DMS153 treated with DMSO at 0.1 percent for 48 hours (cell line): ENCODE results near the gene UROD.
A peak's percentile ranks its signal among the peaks of the same experiment; 100 is the strongest.

Experiments used
- DNase-seq: peaks from one replicate; lab custom pipeline; 2025; ENCODE audit not compliant: unreplicated experiment; lab: John Stamatoyannopoulos, UW

Gene UROD

DNA sequence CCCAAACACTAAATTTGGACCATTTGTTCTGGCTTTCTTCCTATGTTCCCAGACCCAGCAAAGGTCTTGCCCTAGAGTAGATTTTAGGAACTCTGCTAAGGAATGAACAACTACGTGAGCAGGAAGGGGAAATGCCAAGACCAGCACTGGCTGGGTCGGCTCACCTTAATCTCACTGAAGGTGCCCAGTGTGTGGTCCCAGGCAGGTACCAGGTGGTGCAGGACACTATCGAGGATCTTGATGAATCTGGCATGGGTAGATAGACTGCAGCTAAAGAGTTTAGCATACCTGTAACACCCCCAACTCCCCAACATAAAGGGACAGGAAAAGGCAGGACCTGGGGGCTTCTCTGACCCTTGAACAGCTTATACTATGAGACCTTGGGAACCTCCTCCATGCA lies 4.0 kb upstream of the UROD start:
- no peak for DNase-seq

DNA sequence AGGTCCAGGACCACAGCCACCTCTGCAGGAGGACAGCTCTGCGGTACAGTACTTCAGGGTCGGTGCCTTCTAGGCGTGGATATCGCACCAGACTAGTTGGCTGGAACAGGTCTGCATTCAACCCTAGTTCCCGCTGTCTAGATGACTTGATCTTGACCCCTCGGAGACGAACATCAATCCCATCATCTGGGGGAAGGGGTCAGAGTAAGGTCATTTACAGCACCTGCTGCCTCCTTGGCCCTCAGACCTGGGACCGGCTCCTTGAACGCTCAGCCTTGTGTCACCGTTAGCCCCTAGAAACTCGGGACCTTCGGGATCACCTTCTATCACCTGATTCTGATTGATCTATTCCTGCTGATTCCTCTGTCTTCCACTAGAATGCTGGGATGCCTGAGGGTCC lies 3.5 kb upstream of the UROD start:
- no peak for DNase-seq

DNA sequence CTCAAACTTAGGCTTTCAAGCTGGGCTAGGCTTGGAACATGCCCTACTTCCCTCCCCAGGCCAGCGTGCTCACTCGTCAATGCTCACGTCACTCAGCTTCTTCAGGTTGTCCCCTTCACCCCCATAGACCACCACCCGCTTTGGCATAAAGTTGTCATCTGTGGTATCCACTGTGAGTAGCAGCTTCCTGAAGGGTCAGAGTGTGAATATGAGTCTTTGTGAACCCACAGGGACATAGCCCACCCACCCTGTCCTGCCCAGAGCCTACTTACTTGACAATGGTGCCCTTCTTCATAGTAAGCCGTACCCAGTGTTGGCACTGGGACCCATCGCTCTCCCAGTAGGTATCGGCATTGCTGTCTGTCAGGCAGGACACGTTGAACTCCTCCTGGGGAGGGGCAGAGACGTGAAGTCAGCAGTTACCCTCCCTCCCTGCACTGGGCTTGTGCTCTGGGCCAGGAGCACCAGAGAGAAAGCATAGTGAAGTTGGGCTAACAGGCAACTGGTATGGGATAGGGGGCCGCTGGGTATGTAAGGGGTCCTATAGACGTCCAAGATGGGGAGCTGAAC lies 2.7 kb upstream of the UROD start:
- DNase-seq, result no peak

DNA sequence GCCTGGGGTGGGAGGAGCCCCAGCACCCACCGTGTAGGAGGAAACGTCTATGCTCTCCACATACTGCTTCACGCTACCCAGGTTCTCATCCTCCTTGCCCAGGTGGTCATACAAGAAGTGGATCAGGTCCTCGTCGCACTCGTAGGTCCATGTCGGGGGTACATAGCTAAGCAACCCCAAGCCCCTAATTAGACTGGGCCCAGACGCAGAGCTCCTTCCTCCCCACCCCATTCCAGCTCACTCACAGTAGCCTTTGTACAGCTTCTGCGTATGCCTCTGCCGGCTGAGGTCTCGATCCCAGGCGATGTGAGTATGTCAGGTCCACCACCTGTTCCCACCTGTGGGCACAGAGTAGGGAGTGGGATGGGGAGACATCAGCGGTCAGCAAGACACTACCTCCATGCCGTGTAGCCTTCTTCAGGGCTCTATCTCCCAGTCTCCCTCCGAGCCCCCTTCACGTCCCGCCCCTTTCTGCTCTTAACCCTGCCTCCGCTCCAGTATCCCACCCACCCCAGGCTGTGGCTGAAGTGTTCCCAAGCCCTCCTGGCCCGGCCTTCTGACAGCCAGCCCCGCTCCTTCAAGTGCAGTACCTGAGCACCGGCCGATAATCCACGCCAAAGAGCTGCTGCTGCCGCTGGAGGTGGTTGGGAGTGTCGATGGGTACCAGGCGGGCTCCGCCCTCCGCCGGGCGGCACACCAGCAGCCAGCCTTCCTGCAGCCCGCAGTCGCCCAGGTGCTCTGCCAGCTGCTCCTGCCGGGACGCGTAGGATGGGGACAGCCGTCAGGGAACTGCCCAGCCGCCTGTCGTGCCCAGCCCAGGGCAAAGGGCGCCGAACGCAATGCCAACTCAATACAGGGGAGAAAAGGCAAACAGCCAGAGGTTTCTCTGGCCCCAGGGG lies 1.8 kb upstream of the UROD start:
- DNase-seq, result peak; percentile 35

DNA sequence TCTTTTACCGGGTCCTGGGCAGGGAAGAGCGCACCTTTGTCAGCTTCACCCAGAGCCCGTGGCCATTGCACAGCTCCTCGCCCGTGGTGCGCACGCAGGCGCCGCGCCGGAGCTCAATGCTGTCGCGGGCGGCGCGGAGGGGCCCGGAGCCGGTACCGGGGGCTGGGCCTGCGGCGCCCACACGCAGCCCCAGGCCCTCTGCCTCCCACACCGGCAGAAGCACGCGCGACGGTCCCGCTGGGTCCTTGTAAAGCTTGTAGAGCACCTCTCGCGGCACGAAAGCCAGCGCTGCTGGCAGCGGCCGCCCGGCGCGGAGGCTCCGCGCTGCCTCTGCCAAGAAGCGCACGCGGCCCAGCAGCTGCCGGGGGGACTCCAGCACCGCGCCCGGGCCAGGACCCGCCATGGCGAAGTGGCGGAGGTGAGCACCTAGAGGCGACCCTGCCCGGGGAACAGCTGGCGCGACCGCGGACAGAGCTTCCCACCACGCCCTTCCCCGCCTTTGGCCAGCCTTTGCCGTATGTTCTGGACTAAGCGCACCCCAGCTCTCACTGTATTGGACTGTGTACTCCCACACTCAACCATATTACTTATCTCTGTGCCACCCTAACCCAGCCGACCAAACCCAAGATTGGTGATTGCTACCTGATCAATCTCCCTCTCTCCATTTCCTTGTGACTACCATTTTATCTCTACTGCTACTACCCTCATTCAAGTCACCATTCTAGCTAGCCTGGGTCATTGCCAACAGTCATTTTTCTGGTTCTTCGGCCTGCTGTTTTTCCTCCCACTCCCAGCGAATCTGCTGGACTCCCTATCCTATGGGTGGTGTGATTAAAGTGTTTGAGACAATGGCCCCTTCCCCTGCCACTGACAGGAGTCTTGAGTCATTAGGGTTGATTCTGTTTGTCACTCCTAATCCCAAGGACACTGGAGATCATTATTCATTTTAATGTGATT lies 921 bp upstream of the UROD start, which contains the start of gene HECTD3:
Gene HECTD3, minus strand, starts transcription at position 470 of the 957 bp plus-strand sequence. Its CDS starts 67 bp downstream, at position 403.
- DNase-seq, result peak; percentile 75

- no peak for DNase-seq
Measured at GRCh38 chr1:45012639-45013278, 705 bp downstream of the UROD start.

DNA sequence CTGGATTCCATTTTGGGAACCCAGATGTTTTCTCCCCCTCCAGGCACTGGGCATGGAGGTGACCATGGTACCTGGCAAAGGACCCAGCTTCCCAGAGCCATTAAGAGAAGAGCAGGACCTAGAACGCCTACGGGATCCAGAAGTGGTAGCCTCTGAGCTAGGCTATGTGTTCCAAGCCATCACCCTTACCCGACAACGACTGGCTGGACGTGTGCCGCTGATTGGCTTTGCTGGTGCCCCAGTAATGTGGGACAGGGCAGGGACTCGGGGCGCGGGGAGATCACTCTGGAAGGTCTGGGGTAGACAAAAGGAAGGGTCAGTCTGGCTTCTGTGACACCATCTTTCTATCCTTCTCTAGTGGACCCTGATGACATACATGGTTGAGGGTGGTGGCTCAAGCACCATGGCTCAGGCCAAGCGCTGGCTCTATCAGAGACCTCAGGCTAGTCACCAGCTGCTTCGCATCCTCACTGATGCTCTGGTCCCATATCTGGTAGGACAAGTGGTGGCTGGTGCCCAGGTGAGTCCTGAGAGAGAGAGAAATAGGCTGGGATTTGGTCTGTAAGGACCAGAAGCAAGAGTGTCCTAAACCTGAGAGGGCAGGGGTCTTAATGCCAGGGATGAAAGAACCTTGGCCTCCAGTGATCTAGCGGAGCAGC lies 1.6 kb downstream of the UROD start:
- DNase-seq, result no peak

DNA sequence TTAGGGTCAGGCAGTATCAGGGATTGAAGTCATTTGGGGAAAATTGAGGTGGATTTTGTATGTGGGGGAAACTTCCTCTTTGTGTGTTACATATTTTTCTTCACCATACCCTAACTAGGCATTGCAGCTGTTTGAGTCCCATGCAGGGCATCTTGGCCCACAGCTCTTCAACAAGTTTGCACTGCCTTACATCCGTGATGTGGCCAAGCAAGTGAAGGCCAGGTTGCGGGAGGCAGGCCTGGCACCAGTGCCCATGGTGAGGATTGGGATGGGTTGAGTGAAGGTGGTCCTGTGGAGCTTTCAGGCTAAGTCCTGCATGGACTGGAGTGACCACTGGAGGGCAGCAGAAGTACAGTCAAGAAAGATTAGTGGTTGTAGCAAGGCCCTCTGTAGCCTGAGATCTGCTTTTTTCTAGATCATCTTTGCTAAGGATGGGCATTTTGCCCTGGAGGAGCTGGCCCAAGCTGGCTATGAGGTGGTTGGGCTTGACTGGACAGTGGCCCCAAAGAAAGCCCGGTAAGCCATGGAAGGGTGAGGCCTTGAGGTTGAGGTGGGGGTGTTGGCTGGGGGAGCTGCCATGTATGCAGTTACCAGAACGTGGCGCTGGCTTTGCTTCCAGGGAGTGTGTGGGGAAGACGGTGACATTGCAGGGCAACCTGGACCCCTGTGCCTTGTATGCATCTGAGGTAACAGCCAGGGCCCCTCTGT lies 2.4 kb downstream of the UROD start:
- DNase-seq, result peak; percentile 83

DNA sequence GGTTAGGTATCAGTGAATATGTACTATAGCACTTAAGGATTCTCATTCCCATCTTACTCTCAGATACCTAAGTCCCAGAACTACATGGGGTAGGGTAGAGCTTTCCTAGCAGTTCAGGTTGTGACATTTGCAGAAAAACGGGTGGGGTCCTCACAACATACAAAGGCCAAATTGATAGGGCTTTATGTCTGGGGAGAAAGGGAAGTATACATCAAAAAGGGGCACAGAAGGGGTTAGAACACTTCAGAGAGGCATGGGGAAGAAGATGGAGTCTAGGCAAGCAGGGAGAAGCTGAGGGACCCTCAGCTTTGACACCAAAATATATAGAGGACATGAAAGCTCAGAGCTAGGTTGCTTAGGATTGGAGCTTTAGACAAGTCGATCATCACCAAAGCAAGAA lies 3.6 kb downstream of the UROD start:
- DNase-seq, result no peak

- no peak for DNase-seq
Measured at GRCh38 chr1:45016090-45016697, 4.1 kb downstream of the UROD start.

GRCh38 chr1:45016767-45017166 lies 4.7 kb downstream of the UROD start:
- no peak for DNase-seq

DNA sequence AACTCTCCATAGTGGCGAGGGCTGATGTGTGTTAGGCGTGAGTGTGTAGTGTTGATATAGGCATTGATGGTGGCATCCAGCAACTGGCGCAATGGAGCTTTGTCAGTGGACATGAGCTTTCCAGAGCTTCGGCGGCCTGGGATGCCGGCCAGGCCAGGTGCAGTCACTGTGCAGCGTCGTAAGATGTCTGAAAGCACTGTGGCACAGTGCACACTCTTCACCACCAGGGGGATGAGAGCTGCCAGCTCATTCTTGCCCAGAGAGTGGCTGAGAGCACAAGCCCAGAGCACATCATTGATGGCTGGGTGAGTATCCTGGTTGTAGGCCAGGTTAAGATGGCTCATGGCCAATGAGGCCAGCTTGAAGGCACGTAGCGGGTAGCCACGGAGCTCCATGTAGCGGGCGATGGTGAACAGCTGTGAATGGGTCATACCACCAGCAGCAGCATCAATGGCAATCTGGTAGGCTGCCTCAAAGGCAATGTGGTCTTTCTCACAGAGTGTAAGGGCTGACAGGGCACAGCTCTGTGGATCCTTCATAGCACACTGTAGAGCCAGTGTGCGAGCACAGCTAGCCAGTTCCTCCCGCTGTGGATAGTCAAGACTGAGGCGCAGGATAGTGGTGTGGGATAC lies 6.7 kb downstream of the UROD start:
- peak; percentile 75 for DNase-seq

GRCh38 chr1:45023663-45024062 lies 11.6 kb downstream of the UROD start:
- DNase-seq, result no peak

- no peak for DNase-seq
Measured at GRCh38 chr1:45026446-45026845, 14.4 kb downstream of the UROD start.

GRCh38 chr1:45032837-45033236 lies 20.8 kb downstream of the UROD start:
- no peak for DNase-seq

DNA sequence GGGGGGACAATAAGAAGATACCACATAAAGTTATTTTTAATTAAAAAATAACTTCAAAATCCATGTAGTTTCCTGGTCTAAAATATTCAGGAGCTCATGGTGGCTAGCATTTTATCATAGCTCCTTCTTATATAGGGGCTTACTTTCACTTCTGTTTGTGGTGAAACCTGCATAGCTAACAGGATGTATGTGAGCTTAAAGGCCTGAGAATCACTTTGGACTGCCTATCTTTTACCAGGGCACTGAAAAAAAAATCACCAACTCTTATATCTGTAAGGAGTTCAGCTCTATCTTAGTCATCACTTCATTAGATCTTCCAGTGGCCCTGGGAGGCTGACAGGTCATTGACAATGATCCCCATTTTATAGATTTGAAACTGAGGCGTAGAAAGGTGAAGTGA lies 21.3 kb downstream of the UROD start:
- no peak for DNase-seq

- DNase-seq, result no peak
Measured at GRCh38 chr1:45035631-45036301, 23.7 kb downstream of the UROD start.

GRCh38 chr1:45037456-45037855 lies 25.4 kb downstream of the UROD start:
- DNase-seq, result no peak
